Spinal cord (tissue), 10 donors: ENCODE measurements around the gene ABTB1. TPM values are rescaled to one million over a fixed set of nuclear protein-coding genes. Genes with fewer than 3 reads are reported as not detected.

ENCODE experiments used
- DNase-seq, 6 donors: peaks; one replicate each; pipeline versions ENCODE4 v3.0.0 to v3.0.0-alpha.2; 2013 to 2015; ENCODE audit warnings: low spot score in 6 of 6, low read depth in 4 of 6
- H3K27ac ChIP-seq: one replicate; pipeline ENCODE4 v1.5.1; 2013; ENCODE audit warnings: low read depth, low read length, control low read depth
- H3K27me3 ChIP-seq: one replicate; pipeline ENCODE4 v1.6.1; 2013; ENCODE audit warnings: low read length; ENCODE audit not compliant: control insufficient read depth, insufficient read depth
- H3K36me3 ChIP-seq: one replicate; pipeline ENCODE4 v1.6.1; 2013; ENCODE audit warnings: low read length; ENCODE audit not compliant: control insufficient read depth, insufficient read depth
- H3K4me1 ChIP-seq: one replicate; pipeline ENCODE4 v1.6.1; 2013; ENCODE audit warnings: low read length; ENCODE audit not compliant: control insufficient read depth, insufficient read depth
- H3K4me3 ChIP-seq: one replicate; pipeline ENCODE4 v1.5.1; 2013; ENCODE audit warnings: low read depth, low read length, control low read depth
- H3K9me3 ChIP-seq: one replicate; pipeline ENCODE4 v1.6.1; 2013; ENCODE audit warnings: low read length; ENCODE audit not compliant: control insufficient read depth, insufficient read depth
- WGBS: methylation state at CpG from one replicate; pipeline ENCODE4 v1.1.5; 2013; ENCODE audit warnings: missing lambda C conversion rate; ENCODE audit not compliant: insufficient coverage; 5-methylcytosine and 5-hydroxymethylcytosine counted together
- polyA plus RNA-seq, 2 donors: library from polyadenylated mRNA; unstranded; fragments of 120-200 nt; gene quantifications; one replicate each; pipeline ENCODE4 v1.2.1, GENCODE V29; 2013; ENCODE audit not compliant: insufficient read length in 2 of 2
- total RNA-seq, 2 donors: library from RNA; depleted of rRNA in 1 of 2; stranded (reverse); fragments of 120-200 nt in 1 of 2; fragments of >200 nt in 1 of 2; gene quantifications; one replicate each; pipeline versions ENCODE4 v1.2.3 to v1.2.4, GENCODE V29; 2013 to 2014
- donor health status: healthy.

ABTB1 gene
- total and polyA plus RNA-seq, 4 donors: 10.6 to 26.9 (median 14.8) TPM

- no peak overlapping the region for H3K27ac ChIP-seq
Observed at GRCh38 chr3:127715532-127715931, 42.8 kb downstream of the ABTB1 start.

DNA sequence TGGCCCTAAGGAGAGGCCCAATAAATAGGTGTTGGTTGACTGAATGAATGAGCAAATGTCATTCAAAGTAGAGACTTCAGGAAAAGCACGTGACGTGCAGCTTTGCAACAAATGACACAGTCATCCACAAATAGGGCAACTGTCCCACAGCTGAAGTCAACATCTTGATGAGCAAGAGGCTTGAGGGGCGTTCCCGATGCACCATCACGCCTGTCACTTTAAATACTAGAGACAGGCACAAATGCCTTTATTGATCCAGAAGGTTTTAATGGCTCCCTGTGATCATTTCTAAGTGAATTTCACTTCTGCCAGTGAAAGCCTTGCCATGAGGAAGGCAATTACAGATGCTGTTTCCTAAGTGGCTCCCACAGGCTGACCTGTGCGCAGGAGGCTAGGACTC, 43.6 kb downstream of the ABTB1 start:
- WGBS: 74% methylated on average over 6 of the region's 6 CpGs
- Histone ChIP-seq H3K27ac (no peak overlapping the region), H3K27me3 (no peaks in the 10 kb centered on the region), H3K9me3 (no peaks in the 10 kb centered on the region), H3K36me3 (peaks cover 10% of the 10 kb centered on the region), H3K4me3 (no peak overlapping the region), H3K4me1 (peaks cover 56% of the 10 kb centered on the region)
- DNase-seq: no peak

More at GRCh38 chr3:127715532-127715931, 42.8 kb downstream of the ABTB1 start:
- no peaks in the 10 kb centered on the region for H3K27me3 ChIP-seq
- peaks cover 62% of the 10 kb centered on the region for H3K4me1 ChIP-seq
- WGBS: 90% methylated on average over 7 of the region's 8 CpGs
- H3K9me3 ChIP-seq: no peaks in the 10 kb centered on the region
- H3K4me3 ChIP-seq: no peak overlapping the region
- no peak for DNase-seq
- peaks cover 7% of the 10 kb centered on the region for H3K36me3 ChIP-seq

- H3K9me3 ChIP-seq: no peaks in the 10 kb centered on the region
- WGBS: 61% methylated on average over 5 of the region's 14 CpGs
- peak overlapping the region; percentile 18 for H3K27ac ChIP-seq
- H3K36me3 ChIP-seq: peaks cover 8% of the 10 kb centered on the region
- DNase-seq: peak in 1 of 6 donors; percentile 70
- H3K4me1 ChIP-seq: peaks cover 60% of the 10 kb centered on the region
- no peak overlapping the region for H3K4me3 ChIP-seq
- H3K27me3 ChIP-seq: no peaks in the 10 kb centered on the region
Observed at GRCh38 chr3:127717357-127718244, 44.8 kb downstream of the ABTB1 start.

GRCh38 chr3:127718245-127718915, 45.6 kb downstream of the ABTB1 start:
- no peak overlapping the region for H3K4me3 ChIP-seq
- no peak for DNase-seq
- H3K4me1 ChIP-seq: peaks cover 62% of the 10 kb centered on the region
- no peaks in the 10 kb centered on the region for H3K27me3 ChIP-seq
- no peaks in the 10 kb centered on the region for H3K9me3 ChIP-seq
- H3K27ac ChIP-seq: no peak overlapping the region
- 100% methylated on average over 1 of the region's 7 CpGs for WGBS
- peaks cover 5% of the 10 kb centered on the region for H3K36me3 ChIP-seq

GRCh38 chr3:127718916-127719290, 46.2 kb downstream of the ABTB1 start:
- no peak overlapping the region for H3K27ac ChIP-seq
- no peaks in the 10 kb centered on the region for H3K27me3 ChIP-seq
- H3K4me3 ChIP-seq: no peak overlapping the region
- H3K4me1 ChIP-seq: peaks cover 60% of the 10 kb centered on the region
- peaks cover 3% of the 10 kb centered on the region for H3K36me3 ChIP-seq
- DNase-seq: no peak
- WGBS: 70% methylated on average over 2 of the region's 3 CpGs
- H3K9me3 ChIP-seq: no peaks in the 10 kb centered on the region

DNA sequence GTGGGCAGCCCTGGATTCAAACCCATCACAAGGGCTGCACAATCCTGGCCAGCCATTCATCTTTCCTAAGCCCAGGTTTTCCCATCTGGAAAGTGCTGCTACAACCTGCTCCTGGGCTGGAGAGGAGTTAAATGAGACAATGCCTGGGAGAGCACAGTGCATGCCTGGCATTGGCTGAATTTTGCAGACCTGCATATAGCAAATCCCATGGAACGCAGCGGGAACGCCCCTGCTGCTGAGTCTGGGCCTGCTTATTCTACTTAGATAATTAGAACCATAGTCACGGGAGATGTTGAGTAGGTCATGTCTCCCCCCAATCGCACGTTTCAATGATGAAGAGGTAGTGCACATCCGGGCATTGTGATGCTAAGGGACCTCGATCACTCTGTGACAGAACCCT, 46.6 kb downstream of the ABTB1 start:
- no peak overlapping the region for H3K4me3 ChIP-seq
- no peaks in the 10 kb centered on the region for H3K27me3 ChIP-seq
- H3K4me1 ChIP-seq: peaks cover 55% of the 10 kb centered on the region
- DNase-seq: no peak
- no peak overlapping the region for H3K27ac ChIP-seq
- WGBS: 81% methylated on average over 5 of the region's 8 CpGs
- H3K9me3 ChIP-seq: no peaks in the 10 kb centered on the region
- peaks cover 3% of the 10 kb centered on the region for H3K36me3 ChIP-seq

- H3K9me3 ChIP-seq: no peaks in the 10 kb centered on the region
- no peak overlapping the region for H3K4me3 ChIP-seq
- H3K27ac ChIP-seq: no peak overlapping the region
- 84% methylated on average over 12 of the region's 15 CpGs for WGBS
- H3K36me3 ChIP-seq: peaks cover 3% of the 10 kb centered on the region
- peaks cover 50% of the 10 kb centered on the region for H3K4me1 ChIP-seq
- no peaks in the 10 kb centered on the region for H3K27me3 ChIP-seq
- DNase-seq: no peak
Observed at GRCh38 chr3:127720161-127720823, 47.5 kb downstream of the ABTB1 start.

DNA sequence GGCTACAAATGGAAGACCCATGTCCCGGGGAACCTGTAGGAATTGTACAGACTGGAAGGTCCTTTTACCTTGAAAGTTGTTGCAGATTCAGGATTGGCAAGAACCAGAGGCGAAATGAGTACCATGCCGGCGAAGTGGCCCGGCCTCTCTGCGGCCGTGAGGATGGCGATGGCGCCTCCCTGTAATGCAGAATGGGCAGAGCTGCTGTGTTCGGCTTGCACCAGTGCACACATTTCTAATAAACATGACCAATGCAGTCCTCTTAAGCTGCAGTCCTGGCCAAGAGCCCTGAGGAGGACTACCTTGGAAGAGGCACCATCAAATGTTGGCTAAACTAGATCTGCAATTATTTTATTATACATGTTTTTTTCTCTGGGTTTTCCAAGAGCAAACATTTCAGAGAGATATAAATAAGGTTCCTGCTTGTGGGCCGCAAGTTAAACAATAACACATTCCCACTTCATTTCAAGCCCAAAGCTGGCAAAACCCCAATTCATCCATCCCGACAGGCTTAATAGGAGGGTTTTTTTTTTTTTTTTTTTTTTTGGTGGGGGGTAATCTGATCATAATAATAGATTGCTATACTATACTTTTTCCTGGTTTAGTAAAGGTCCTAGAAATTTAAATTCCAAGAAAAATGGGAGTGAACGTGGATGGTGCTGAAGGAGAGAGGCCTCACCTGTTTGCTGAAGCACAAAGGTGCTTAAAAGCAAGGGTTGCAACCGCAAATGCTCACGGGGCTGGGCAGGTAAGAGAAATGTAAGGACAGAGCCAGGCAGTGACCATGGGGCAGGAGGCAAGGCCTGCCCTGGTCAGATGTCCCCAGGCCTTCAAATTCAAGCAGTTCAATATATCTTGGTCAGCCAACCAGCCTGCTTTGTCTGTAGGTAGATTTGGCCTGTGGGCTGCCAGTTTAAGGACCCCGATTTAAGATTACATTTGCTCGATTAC, 48.5 kb downstream of the ABTB1 start:
- DNase-seq: no peak
- H3K9me3 ChIP-seq: no peaks in the 10 kb centered on the region
- H3K27ac ChIP-seq: no peak overlapping the region
- H3K4me1 ChIP-seq: peaks cover 42% of the 10 kb centered on the region
- H3K36me3 ChIP-seq: peaks cover 3% of the 10 kb centered on the region
- 89% methylated on average over 13 of the region's 17 CpGs for WGBS
- H3K4me3 ChIP-seq: no peak overlapping the region
- no peaks in the 10 kb centered on the region for H3K27me3 ChIP-seq
